Stimulated activated CD8-positive, alpha-beta memory T cell treated with anti-CD3 and anti-CD28 coated beads, Interleukin-2, amount 100 ng/mL, for 48 hours (primary cell): ENCODE data around the gene MRPL36.

ENCODE experiments used
- DNase-seq, 2 donors: peaks; one replicate each; pipeline ENCODE4 v3.0.0-alpha.2; 2020; ENCODE audit warnings: low read depth in 2 of 2

The MRPL36 gene

GRCh38 chr5:1749346-1750124, 50.1 kb downstream of the MRPL36 start:
- no peak for DNase-seq

GRCh38 chr5:1748845-1749244, 50.8 kb downstream of the MRPL36 start:
- no peak for DNase-seq
